Measurements from ENCODE around the gene CBLN3.

The CBLN3 gene

GRCh38 chr14:24439830-24440605, 10.6 kb upstream of the CBLN3 start:
- in situ Hi-C loops (cut with MboI; ENCODE audit: low sequenced_read_pairs): loop anchor here (5.0 kb wide), 1 partner anchor 108 kb away; no protein-coding TSS in a partner anchor

- in situ Hi-C loops (cut with MboI; ENCODE audit: low sequenced_read_pairs): loop anchor here (5.0 kb wide), 1 partner anchor 107 kb away; no protein-coding TSS in a partner anchor
Observed at GRCh38 chr14:24439257-24439656, 9.8 kb upstream of the CBLN3 start.

DNA sequence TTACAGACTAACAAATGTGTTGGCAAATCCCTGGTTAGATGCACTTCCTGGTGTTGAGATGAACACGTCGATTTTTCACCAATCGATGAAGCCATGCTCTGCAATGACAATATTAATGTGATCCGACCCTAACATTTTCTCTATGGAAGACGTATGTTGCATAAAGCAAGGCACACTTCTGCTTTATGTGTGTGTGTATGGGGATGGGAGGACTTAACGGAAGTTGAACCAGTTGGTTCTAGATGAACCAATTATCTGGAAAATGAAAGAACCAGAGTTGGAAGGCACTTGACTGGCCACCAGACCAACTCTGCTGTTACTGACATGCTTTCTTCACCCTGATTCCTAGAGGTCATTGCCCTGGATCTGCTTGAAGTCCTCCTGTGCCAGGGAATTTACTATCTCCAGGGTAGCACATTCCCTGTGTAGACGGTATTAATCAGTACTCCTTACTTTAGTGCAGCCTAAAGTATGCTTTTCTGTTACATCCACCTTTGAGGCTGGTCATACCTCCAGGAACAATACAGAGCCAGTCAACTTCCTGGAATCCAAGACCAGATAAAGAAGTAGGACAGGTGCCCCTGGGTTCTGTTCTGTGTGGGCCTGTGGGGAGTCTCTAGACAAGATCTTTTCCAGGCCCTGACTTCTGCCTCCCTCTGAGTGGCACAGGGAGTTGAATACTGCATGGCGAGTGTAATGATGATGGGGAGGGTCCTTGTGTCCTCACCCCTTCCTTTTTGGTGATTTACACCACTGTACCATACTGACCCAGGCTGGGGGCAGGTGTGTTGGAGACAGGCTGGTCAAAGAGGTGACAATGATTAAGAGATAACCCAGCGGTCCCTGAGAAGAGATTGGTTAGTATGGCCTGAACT, 9.0 kb upstream of the CBLN3 start:
- in situ Hi-C loops (cut with MboI; ENCODE audit: low sequenced_read_pairs): loop anchor here (5.0 kb wide), 1 partner anchor 106 kb away; no protein-coding TSS in a partner anchor

GRCh38 chr14:24437736-24438067, 8.2 kb upstream of the CBLN3 start:
- in situ Hi-C loops (cut with MboI; ENCODE audit: low sequenced_read_pairs): loop anchor here (5.0 kb wide), 1 partner anchor 105 kb away; no protein-coding TSS in a partner anchor

GRCh38 chr14:24437020-24437735, 7.7 kb upstream of the CBLN3 start:
- in situ Hi-C loops (cut with MboI; ENCODE audit: low sequenced_read_pairs): loop anchor here (5.0 kb wide), 1 partner anchor 105 kb away; no protein-coding TSS in a partner anchor

DNA sequence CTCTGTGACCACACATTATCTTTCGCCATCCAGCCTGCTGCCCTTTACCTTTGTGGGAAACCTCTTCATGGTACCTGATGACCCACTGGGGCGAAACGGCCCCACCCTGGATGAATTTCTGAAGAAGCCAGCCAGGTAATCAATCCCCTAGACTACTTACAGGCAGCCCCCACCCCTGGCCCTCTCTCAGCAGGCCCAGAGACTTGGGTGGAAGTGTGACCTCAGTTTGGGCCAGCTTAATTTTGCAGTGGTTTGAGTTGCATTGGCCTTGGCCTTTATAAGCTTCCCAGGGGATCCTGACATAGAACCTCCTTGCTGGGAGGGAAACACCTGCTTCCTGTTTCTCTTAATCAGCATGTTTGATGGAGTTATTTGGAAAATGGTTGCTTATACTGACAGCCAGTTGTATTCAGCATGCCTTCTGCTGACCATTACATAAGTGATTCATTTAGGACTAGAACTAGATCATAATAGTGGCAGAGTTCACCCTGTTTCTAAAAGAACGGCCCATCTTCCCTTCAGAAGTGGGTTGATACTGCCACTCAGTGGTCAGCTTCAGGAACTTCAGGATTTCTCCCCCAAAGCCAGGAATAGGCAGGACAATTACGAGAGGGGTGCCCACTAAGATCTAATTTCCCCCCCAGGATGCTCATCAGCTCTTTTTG, 7.0 kb upstream of the CBLN3 start:
- in situ Hi-C loops (cut with MboI; ENCODE audit: low sequenced_read_pairs): loop anchor here (5.0 kb wide), 1 partner anchor 104 kb away; no protein-coding TSS in a partner anchor

- in situ Hi-C loops (cut with MboI; ENCODE audit: low sequenced_read_pairs): loop anchor here (5.0 kb wide), 1 partner anchor 104 kb away; no protein-coding TSS in a partner anchor
Observed at GRCh38 chr14:24435998-24436354, 6.5 kb upstream of the CBLN3 start.

DNA sequence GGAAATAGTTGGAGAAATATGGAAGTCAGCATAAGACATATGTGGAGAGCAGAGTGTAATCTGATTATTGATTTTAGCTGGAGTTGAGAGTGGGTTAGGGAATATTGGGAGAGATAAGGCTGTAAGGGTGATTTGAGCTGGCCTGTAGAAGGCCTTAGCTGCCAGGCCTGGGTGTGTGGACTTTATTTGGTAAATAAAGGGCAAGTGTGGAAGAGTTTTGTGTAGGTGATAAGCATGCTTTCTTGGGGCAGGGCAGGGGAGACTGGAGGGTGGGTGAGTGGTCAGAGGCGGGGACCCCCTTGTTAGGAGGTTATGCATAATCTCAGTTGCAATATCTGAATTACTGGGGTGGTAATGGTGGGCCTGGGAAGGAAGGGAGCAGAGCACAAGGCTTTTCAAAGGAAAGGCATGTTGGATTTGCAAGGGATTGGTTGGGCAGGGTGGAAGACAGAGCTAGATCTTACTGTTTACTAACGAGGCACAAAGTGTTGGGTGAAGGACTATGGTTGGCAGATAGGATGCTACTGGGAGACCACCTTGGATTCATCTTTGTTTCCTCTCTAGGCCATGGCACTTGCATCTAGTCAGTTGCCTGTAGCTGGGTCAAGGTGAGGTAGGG, 5.8 kb upstream of the CBLN3 start:
- in situ Hi-C loops (cut with MboI; ENCODE audit: low sequenced_read_pairs): loop anchor here (5.0 kb wide), 1 partner anchor 103 kb away; no protein-coding TSS in a partner anchor

DNA sequence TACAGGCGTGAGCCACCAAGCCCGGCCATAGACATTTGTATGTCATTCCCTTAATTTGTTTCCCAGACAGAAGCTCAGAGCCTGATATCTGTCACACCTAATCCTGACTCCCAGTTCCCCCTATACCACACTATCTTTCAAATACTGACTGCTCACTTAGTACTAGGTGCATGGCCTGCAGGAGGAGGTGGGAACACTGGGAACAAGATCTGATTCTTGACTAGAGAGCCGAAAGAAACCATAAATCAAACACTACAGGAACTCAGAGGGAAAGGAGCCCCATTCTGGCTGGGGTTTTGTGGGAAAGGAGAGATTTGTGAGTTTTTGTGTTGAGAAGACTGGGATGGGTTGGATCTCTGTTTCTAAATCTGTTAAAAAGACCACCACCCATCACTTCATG, 5.2 kb upstream of the CBLN3 start:
- in situ Hi-C loops (cut with MboI; ENCODE audit: low sequenced_read_pairs): loop anchor here (5.0 kb wide), 1 partner anchor 102 kb away; no protein-coding TSS in a partner anchor

GRCh38 chr14:24434036-24434435, 4.6 kb upstream of the CBLN3 start:
- in situ Hi-C loops (cut with MboI; ENCODE audit: low sequenced_read_pairs): no loop called here

DNA sequence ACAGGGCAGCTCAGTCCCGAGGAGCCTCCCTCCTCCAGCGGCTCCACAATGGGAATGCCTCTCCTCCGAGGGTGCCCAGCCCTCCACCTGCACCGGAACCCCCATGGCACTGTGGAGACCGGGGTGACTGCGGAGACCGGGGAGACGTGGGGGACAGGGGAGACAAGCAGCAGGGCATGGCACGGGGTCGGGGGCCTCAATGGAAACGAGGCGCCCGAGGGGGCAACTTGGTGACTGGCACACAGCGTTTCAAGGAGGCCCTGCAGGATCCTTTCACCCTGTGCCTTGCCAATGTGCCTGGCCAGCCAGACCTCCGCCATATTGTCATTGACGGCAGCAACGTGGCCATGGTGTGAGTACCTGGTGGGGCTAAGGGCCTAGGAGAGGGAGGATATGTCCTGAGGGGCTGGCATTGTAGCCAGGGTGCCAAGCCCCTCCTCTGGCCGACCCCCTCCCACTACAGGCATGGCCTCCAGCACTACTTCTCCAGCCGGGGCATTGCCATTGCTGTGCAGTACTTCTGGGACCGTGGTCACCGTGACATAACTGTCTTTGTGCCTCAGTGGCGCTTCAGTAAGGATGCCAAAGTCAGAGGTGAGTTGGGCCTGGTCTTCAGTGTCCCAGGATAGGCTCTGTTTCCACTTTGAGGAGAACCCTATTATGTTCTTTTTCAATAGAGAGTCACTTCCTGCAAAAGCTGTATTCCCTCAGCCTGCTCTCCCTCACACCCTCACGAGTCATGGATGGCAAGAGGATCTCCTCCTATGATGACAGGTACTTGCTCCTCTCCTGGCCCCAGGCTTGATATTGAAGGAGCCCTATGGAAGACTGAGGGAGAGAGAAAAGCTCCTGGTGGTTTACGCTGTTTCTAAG, 3.0 kb upstream of the CBLN3 start:
- in situ Hi-C loops (cut with MboI; ENCODE audit: low sequenced_read_pairs): no loop called here

GRCh38 chr14:24431569-24432258, 2.2 kb upstream of the CBLN3 start:
- in situ Hi-C loops (cut with MboI; ENCODE audit: low sequenced_read_pairs): no loop called here

DNA sequence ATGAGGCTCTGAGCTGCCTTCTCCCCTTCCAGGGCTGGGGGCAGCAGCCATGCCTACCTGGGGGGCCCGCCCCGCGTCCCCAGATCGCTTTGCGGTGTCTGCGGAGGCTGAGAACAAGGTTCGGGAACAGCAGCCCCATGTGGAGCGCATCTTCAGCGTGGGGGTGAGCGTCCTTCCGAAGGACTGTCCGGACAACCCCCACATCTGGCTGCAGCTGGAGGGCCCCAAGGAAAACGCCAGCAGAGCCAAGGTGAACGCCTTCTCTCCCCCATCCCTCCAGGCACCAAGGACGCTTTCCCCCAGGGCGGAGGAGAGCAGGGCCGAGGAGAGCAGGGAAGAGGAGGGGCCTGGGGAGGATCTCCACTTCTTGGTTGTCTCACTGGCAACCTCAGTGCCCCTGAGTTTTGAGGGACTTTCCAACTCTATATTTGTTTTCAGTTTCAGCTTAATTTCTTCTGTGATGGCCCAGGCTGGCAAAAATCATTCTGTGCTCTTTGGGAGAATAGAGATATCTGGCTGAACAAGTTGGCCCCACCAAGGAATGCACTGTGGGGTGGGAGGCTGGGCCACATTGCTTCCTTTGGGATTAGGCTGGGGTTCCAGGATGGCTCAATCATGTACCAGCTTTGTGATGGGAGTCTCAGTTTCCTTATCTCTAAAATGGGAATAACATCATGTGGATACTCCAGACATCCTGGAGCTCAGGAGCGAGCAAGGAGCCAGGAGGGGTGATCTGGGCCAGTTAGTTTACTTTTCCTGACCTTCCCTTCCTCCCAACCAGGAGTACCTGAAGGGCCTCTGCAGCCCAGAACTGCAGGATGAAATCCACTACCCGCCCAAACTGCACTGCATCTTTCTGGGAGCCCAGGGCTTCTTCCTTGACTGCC, 1.5 kb upstream of the CBLN3 start:
- in situ Hi-C loops (cut with MboI; ENCODE audit: low sequenced_read_pairs): no loop called here

GRCh38 chr14:24430143-24430681, 744 bp upstream of the CBLN3 start:
- in situ Hi-C loops (cut with MboI; ENCODE audit: low sequenced_read_pairs): no loop called here

GRCh38 chr14:24428628-24429394, 657 bp downstream of the CBLN3 start:
- in situ Hi-C loops (cut with MboI; ENCODE audit: low sequenced_read_pairs): no loop called here

All from HL-60/S4 (cell line).